ENCODE results near the gene SCUBE1.
A peak's percentile ranks its signal among the peaks of the same experiment; 100 is the strongest.

The SCUBE1 gene

GRCh38 chr22:43152357-43153071 is 190.7 kb downstream of the SCUBE1 start:
- DNase-seq (ENCODE audit: low read depth, low spot score), result no peak

GRCh38 chr22:43152003-43152356 is 191.2 kb downstream of the SCUBE1 start:
- DNase-seq (ENCODE audit: low read depth, low spot score), result no peak
- H3K27ac ChIP-seq, result peak overlapping the region; percentile 90

More at GRCh38 chr22:43152357-43153071, 190.7 kb downstream of the SCUBE1 start:
- peak overlapping the region; percentile 90 for H3K27ac ChIP-seq

GRCh38 chr22:43151251-43152002 is 191.7 kb downstream of the SCUBE1 start, which contains the start of gene TSPO:
TSS of gene TSPO (plus strand) at chr22:43151559. CDS start at chr22:43159239, 7,680 bp downstream.
- no peak for DNase-seq (ENCODE audit: low read depth, low spot score)
- peak within 1 kb of the TSS; percentile 90 for H3K27ac ChIP-seq

DNA sequence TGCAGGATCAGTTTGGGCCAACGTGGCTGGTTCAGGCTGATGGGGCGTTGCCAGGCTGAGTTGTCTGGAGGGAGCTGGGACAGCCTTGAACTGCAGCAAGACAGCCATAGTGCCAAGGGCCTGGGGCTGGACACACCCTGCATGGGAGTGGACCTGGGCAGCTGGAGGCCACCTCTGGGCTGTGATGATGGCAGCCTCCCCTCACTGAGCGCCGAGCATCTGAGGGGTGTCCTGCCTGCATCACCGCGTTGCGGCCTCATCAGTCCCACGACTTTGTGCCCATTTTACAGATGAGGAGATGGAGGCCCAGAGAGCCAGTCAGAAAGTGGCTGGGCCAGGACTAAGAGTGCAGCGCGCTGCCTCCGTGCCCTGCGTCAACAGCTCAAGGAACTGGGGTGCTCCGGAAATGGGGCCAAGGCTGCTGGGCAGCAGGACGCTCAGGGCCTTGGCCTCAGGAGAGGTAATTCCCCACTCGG is 192.4 kb downstream of the SCUBE1 start:
- no peak for DNase-seq (ENCODE audit: low read depth, low spot score)
- peak overlapping the region; percentile 90 for H3K27ac ChIP-seq

DNA sequence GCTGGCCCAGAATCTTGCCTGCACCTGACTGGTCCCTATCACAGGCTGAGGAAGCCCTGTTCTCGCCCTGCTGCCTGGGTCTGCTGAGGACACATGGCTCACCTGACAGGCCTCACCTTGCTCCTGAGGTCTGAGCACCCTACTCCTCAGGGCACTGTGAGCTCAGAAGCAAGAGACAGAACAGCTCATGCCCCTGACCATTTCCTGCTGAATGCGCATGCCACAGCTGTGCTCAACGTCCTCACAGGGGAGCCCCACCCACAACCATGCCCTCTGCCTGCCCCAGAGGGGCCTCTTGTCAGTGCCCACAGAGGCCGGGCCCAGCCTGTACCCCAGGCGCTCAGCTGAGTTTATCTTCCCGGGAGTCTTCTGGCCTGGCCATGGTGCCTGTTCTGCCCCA is 194.6 kb downstream of the SCUBE1 start:
- peak overlapping the region; percentile 71 for H3K27ac ChIP-seq
- no peak for DNase-seq (ENCODE audit: low read depth, low spot score)

DNA sequence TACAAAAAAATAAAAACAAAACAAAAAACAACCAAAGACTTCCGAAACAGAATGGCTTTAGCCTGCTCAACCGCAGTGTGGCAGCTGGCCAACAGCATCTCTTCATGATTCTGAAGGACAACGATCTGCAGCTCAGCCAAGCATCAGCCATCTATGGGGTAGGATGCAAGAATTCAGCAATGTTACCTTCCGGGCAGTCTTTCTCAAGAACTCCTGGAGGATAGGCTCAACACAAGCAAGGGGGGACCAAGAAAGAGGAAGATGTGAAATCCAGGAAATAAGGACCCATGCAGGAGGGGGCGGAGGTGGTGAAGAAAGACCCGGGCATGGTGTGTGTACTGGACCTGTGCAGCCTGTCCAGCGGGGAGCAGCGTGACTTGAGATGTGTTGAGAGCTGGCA is 195.4 kb downstream of the SCUBE1 start:
- no peak for DNase-seq (ENCODE audit: low read depth, low spot score)
- H3K27ac ChIP-seq, result peak overlapping the region; percentile 71

Data from epithelial cell of prostate (primary cell).